K562 (cell line): ENCODE results near the gene ACKR2. TPM values are rescaled to one million over a fixed set of nuclear protein-coding genes. Genes with fewer than 3 reads are reported as not detected.

Experiments used
- ARID3A ChIP-seq: IDR thresholded peaks from 2 replicates; pipeline ENCODE4 v1.6.1; 2012; ENCODE audit warnings: low read depth, low read length, improper control_type of control experiment, borderline replicate concordance
- DEAF1 ChIP-seq: fragments of 450-650 bp; formaldehyde crosslinking; IDR thresholded peaks from 2 replicates; pipeline ENCODE4 v1.4.0; 2020; ENCODE audit warnings: mild to moderate bottlenecking, moderate library complexity
- JUND ChIP-seq, 2 experiments: IDR thresholded peaks; 2 replicates in 1 of 2; 3 replicates in 1 of 2; pipeline ENCODE4 v1.6.1; 2011; ENCODE audit warnings: borderline replicate concordance in 2 of 2, low read depth in 2 of 2, low read length in 2 of 2, improper control_type of control experiment in 1 of 2, missing biosample characterization in 1 of 2, missing genetic modification characterization in 1 of 2, missing genetic modification reagents in 1 of 2
- PRDM10 ChIP-seq: fragments of 450-650 bp; IDR thresholded peaks from 2 replicates; pipeline ENCODE4 v1.6.1; 2018; ENCODE audit not compliant: partially characterized antibody
- PREB ChIP-seq: sonication (generic); formaldehyde crosslinking; IDR thresholded peaks from 2 replicates; pipeline ENCODE4 v1.8.1; 2023; ENCODE audit warnings: mild to moderate bottlenecking, missing genetic modification reagents
- TRIM25 ChIP-seq: fragments of 450-650 bp; IDR thresholded peaks from 2 replicates; pipeline ENCODE4 v1.7.0; 2016; ENCODE audit warnings: borderline replicate concordance
- ZNF197 ChIP-seq: fragments of 200-800 bp; sonication (Bioruptor generic); IDR thresholded peaks from 2 replicates; pipeline ENCODE4 v1.6.1; 2016; ENCODE audit warnings: low read depth, missing genetic modification characterization, missing compliant biosample characterization
- ZNF609 ChIP-seq: sonication (generic); formaldehyde crosslinking; IDR thresholded peaks from 2 replicates; pipeline ENCODE4 v1.8.1; 2023; ENCODE audit warnings: missing genetic modification reagents, mild to moderate bottlenecking, borderline replicate concordance
- polyA plus RNA-seq, 8 experiments: library from polyadenylated mRNA; depleted of rRNA in 4 of 8; stranded (reverse) in 5 of 8; unstranded in 3 of 8; fragments of >200 nt; fragmentation: Nextera tagmentation in 2 of 8; fragmentation: Illumina TruSeq in 1 of 8; extraction: Ambion mirVana in 2 of 8; extraction: Trizol in 1 of 8; gene quantifications; 2 replicates each; pipeline versions ENCODE4 v1.2.1 to v1.2.3, GENCODE V29; 2011 to 2014; ENCODE audit warnings: inconsistent platforms in 1 of 8, missing spikeins in 1 of 8
- total RNA-seq, 7 experiments: library from RNA; depleted of rRNA in 6 of 7; stranded (reverse); fragments of >200 nt in 6 of 7; fragmentation: Illumina TruSeq in 2 of 7; extraction: Trizol in 2 of 7; gene quantifications; 2 replicates each; pipeline versions ENCODE4 v1.2.1 to v1.2.3, GENCODE V29; 2011 to 2021; ENCODE audit warnings: low replicate concordance in 1 of 7

The ACKR2 gene
- total and polyA plus RNA-seq, 9 of the 15 experiments (the other 6 are each of a cell fraction or from before 2014, with no cell fraction given) = 0.03 to 0.69 (median 0.25) TPM; not detected in 1

GRCh38 chr3:42831321-42831713 lies 22.1 kb downstream of the ACKR2 start (continued):
- TF ChIP-seq ZNF197 (CRISPR knock-in tag) (no peak), PRDM10 (no peak), DEAF1 (CRISPR knock-in tag) (peak; percentile 90), ZNF609 (no peak), TRIM25 (no peak), ARID3A (0 out of 2 replicates have a peak, but pooled peaks have one; percentile 16), JUND (IDR thresholded peaks at IDR 0.05; ENCODE audit: borderline replicate concordance, low read depth, low read length) (peak; percentile 25; the same call in 1 of the 2 replicates), JUND (tag; IDR thresholded peaks at IDR 0.05; ENCODE audit: borderline replicate concordance, low read depth, low read length) (no peak; the same call in 2 of the 3 replicates), PREB (CRISPR knock-in tag) (0 out of 2 replicates have a peak, but pooled peaks have one; percentile 32)
